Measurements from ENCODE around the gene ETF1.

GRCh38 chr5:138463419-138464007 is 79.5 kb downstream of the ETF1 start:
- TF ChIP-seq CTCF (IDR thresholded peaks at IDR 0.05) (no peak), POLR2A (IDR thresholded peaks at IDR 0.05) (no peak), POLR2AphosphoS5 (IDR thresholded peaks at IDR 0.05) (no peak), EP300 (IDR thresholded peaks at IDR 0.05) (no peak)
